ENCODE results near the gene CARMIL3. TPM values are rescaled to one million over a fixed set of nuclear protein-coding genes. Genes with fewer than 3 reads are reported as not detected.

CARMIL3 gene
- total RNA-seq, 4 donors from 2014 or later = 0.42 to 0.60 (median 0.44) TPM; not detected in 1

GRCh38 chr14:24055971-24056799 is 4.4 kb downstream of the CARMIL3 start:
- Histone ChIP-seq H3K4me1 (peaks cover 0 to 17% (median 11%) of the 10 kb centered on the region in 4 donors), H3K36me3 (no peaks in the 10 kb centered on the region), H3K27me3 (no peaks in the 10 kb centered on the region), H3K4me3 (no peak overlapping the region), H3K9me3 (no peaks in the 10 kb centered on the region), H3K27ac (no peak overlapping the region)
- DNase-seq (ENCODE audit: low spot score in 2 of 2) = no peak
- 70 to 75% methylated on average over 10 of the region's 10 CpGs for WGBS, 2 donors
- no peak for TF ChIP-seq POLR2A (IDR thresholded peaks at IDR 0.05)
- no peak for TF ChIP-seq EP300 (IDR thresholded peaks at IDR 0.05)
- TF ChIP-seq CTCF (IDR thresholded peaks at IDR 0.05) = no peak

- no peak for DNase-seq (ENCODE audit: low spot score in 2 of 2)
- WGBS, 2 donors = 60 to 75% methylated on average over 8 of the region's 8 CpGs
These were observed 5.0 kb downstream of the CARMIL3 start for GRCh38 chr14:24056800-24057184.

GRCh38 chr14:24057271-24057670 is 5.5 kb downstream of the CARMIL3 start:
- Histone ChIP-seq H3K36me3 (no peaks in the 10 kb centered on the region), H3K27ac (no peak overlapping the region), H3K27me3 (no peaks in the 10 kb centered on the region), H3K4me1 (peaks cover 0 to 9% (median 6%) of the 10 kb centered on the region in 4 donors), H3K4me3 (no peak overlapping the region), H3K9me3 (no peaks in the 10 kb centered on the region)
- TF ChIP-seq POLR2A (IDR thresholded peaks at IDR 0.05) (no peak), EP300 (IDR thresholded peaks at IDR 0.05) (no peak), CTCF (IDR thresholded peaks at IDR 0.05) (no peak)
- no peak for DNase-seq (ENCODE audit: low spot score in 2 of 2)
- WGBS, 2 donors = 80 to 84% methylated on average over 2 of the region's 2 CpGs

More at GRCh38 chr14:24056800-24057184, 5.0 kb downstream of the CARMIL3 start:
- H3K4me3 ChIP-seq = no peak overlapping the region
- peaks cover 0 to 13% (median 9%) of the 10 kb centered on the region in 4 donors for H3K4me1 ChIP-seq
- H3K27ac ChIP-seq = no peak overlapping the region
- no peaks in the 10 kb centered on the region for H3K36me3 ChIP-seq
- H3K9me3 ChIP-seq = no peaks in the 10 kb centered on the region
- no peaks in the 10 kb centered on the region for H3K27me3 ChIP-seq
- TF ChIP-seq POLR2A (IDR thresholded peaks at IDR 0.05) = no peak
- no peak for TF ChIP-seq EP300 (IDR thresholded peaks at IDR 0.05)
- TF ChIP-seq CTCF (IDR thresholded peaks at IDR 0.05) = no peak

- WGBS, 2 donors = 49 to 61% methylated on average over 6 to 14 of the region's 14 CpGs
- Histone ChIP-seq H3K27me3 (no peaks in the 10 kb centered on the region), H3K4me3 (no peak overlapping the region), H3K9me3 (no peaks in the 10 kb centered on the region), H3K27ac (no peak overlapping the region), H3K36me3 (no peaks in the 10 kb centered on the region), H3K4me1 (peaks cover 0 to 3% (median 0%) of the 10 kb centered on the region in 4 donors)
- no peak for TF ChIP-seq CTCF (IDR thresholded peaks at IDR 0.05)
- no peak for TF ChIP-seq POLR2A (IDR thresholded peaks at IDR 0.05)
- TF ChIP-seq EP300 (IDR thresholded peaks at IDR 0.05) = no peak
- DNase-seq (ENCODE audit: low spot score in 2 of 2) = no peak
These were observed 6.1 kb downstream of the CARMIL3 start for GRCh38 chr14:24057867-24058259.

GRCh38 chr14:24058260-24058950 is 6.6 kb downstream of the CARMIL3 start:
- no peaks in the 10 kb centered on the region for H3K27me3 ChIP-seq
- TF ChIP-seq POLR2A (IDR thresholded peaks at IDR 0.05) (no peak), EP300 (IDR thresholded peaks at IDR 0.05) (peak in 1 of 2 donors; percentile 27), CTCF (IDR thresholded peaks at IDR 0.05) (peak; percentile 65 to 94 (median 86))
- peak; percentile 64 to 98 for DNase-seq (ENCODE audit: low spot score in 2 of 2)
- H3K9me3 ChIP-seq = no peaks in the 10 kb centered on the region
- no peak overlapping the region for H3K27ac ChIP-seq
- H3K4me1 ChIP-seq = peaks cover 0 to 3% (median 0%) of the 10 kb centered on the region in 4 donors
- H3K36me3 ChIP-seq = no peaks in the 10 kb centered on the region
- 60 to 65% methylated on average over 7 of the region's 7 CpGs for WGBS, 2 donors
- no peak overlapping the region for H3K4me3 ChIP-seq
